ENCODE data around the gene PRKN. TPM values are rescaled to one million over a fixed set of nuclear protein-coding genes. Genes with fewer than 3 reads are reported as not detected.

PRKN gene
- total RNA-seq, 1 donor from 2014 or later: 2.6 TPM

GRCh38 chr6:162198076-162198475 lies 529.5 kb downstream of the PRKN start:
- no peak for DNase-seq (ENCODE audit: low spot score in 2 of 2)
- H3K4me1 ChIP-seq: peaks cover 0 to 6% of the 10 kb centered on the region in 2 donors
- H3K9me3 ChIP-seq: no peaks in the 10 kb centered on the region
- no peaks in the 10 kb centered on the region for H3K27me3 ChIP-seq
- H3K4me3 ChIP-seq: no peak overlapping the region
- intact Hi-C loops (cut with DNase I): no loop called here
- H3K36me3 ChIP-seq: no peaks in the 10 kb centered on the region
- H3K27ac ChIP-seq: no peak overlapping the region
- TF ChIP-seq CTCF (IDR thresholded peaks at IDR 0.05): no peak

- Histone ChIP-seq H3K4me1 (no peaks in the 10 kb centered on the region), H3K27ac (no peak overlapping the region), H3K36me3 (no peaks in the 10 kb centered on the region), H3K27me3 (no peaks in the 10 kb centered on the region), H3K4me3 (no peak overlapping the region), H3K9me3 (no peaks in the 10 kb centered on the region)
- intact Hi-C loops (cut with DNase I): no loop called here
- DNase-seq (ENCODE audit: low spot score in 2 of 2): no peak
- no peak for TF ChIP-seq CTCF (IDR thresholded peaks at IDR 0.05)
Measured at GRCh38 chr6:162195441-162195840, 532.1 kb downstream of the PRKN start.

GRCh38 chr6:162190981-162191380 lies 536.6 kb downstream of the PRKN start:
- intact Hi-C loops (cut with DNase I): no loop called here
- no peak for TF ChIP-seq CTCF (IDR thresholded peaks at IDR 0.05)
- H3K4me1 ChIP-seq: no peaks in the 10 kb centered on the region
- H3K9me3 ChIP-seq: no peaks in the 10 kb centered on the region
- H3K36me3 ChIP-seq: no peaks in the 10 kb centered on the region
- no peak overlapping the region for H3K27ac ChIP-seq
- H3K27me3 ChIP-seq: no peaks in the 10 kb centered on the region
- DNase-seq (ENCODE audit: low spot score in 2 of 2): no peak
- no peak overlapping the region for H3K4me3 ChIP-seq

GRCh38 chr6:162187168-162187935 lies 540.2 kb downstream of the PRKN start:
- intact Hi-C loops (cut with DNase I): no loop called here
- no peaks in the 10 kb centered on the region for H3K36me3 ChIP-seq
- DNase-seq (ENCODE audit: low spot score in 2 of 2): no peak
- no peak for TF ChIP-seq CTCF (IDR thresholded peaks at IDR 0.05)
- H3K4me3 ChIP-seq: no peak overlapping the region
- H3K27ac ChIP-seq: no peak overlapping the region
- no peaks in the 10 kb centered on the region for H3K27me3 ChIP-seq
- H3K4me1 ChIP-seq: no peaks in the 10 kb centered on the region
- no peaks in the 10 kb centered on the region for H3K9me3 ChIP-seq

GRCh38 chr6:162184465-162184864 lies 543.1 kb downstream of the PRKN start:
- no peak for TF ChIP-seq CTCF (IDR thresholded peaks at IDR 0.05)
- Histone ChIP-seq H3K4me3 (no peak overlapping the region), H3K36me3 (no peaks in the 10 kb centered on the region), H3K27ac (no peak overlapping the region), H3K9me3 (no peaks in the 10 kb centered on the region), H3K4me1 (no peaks in the 10 kb centered on the region), H3K27me3 (no peaks in the 10 kb centered on the region)
- no peak for DNase-seq (ENCODE audit: low spot score in 2 of 2)
- intact Hi-C loops (cut with DNase I): no loop called here
